Erythroblast (primary cell): ENCODE results near the gene NACA2.

Experiments used
- GATA1 ChIP-seq: IDR thresholded peaks from 2 replicates; pipeline ENCODE4 v1.6.1; 2011; ENCODE audit warnings: low read depth, mild to moderate bottlenecking, control low read depth, low read length, moderate library complexity
- POLR2A ChIP-seq: IDR thresholded peaks from 2 replicates; pipeline ENCODE4 v1.6.1; 2011; ENCODE audit warnings: mild to moderate bottlenecking, low read length

DNA sequence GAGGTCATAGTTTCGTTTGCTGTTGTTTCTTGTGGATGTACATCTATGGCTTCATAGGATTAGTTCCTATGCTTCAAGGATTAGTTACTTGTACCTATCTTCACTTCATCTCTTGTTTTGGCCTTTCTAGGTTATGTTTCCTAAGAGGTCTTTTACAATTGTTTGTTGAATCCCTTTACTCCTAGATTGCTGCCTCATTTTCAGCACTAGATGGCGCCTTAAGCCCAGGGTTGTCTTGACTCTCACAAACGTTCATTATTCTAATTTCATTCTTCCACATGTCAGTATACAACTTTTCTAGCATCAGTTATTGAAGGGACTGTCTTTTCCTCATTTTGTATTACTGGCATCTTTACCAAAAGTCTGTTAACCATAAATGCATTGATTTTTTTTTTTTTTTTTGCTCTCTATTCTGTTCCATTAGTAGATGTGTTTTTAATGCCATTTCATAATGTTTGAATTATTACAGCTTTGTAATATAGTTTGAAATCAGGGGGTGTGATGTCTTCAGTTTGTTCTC lies 45.0 kb upstream of the NACA2 start:
- TF ChIP-seq POLR2A (no peak), GATA1 (no peak)
